Glutamatergic neuron (in vitro differentiated cells): ENCODE results near the gene LAMA2. TPM values are rescaled to one million over a fixed set of nuclear protein-coding genes. Genes with fewer than 3 reads are reported as not detected.

ENCODE experiments used
- DNase-seq: peaks from one replicate; pipeline ENCODE4 v3.0.0; 2022
- H3K27ac Mint-ChIP-seq: one replicate; pipeline ENCODE4 v1.8.0; 2020; ENCODE audit warnings: mild to moderate bottlenecking, mixed read lengths, inconsistent platforms; ENCODE audit not compliant: unreplicated experiment
- H3K27me3 Mint-ChIP-seq: one replicate; pipeline ENCODE4 v1.8.0; 2020; ENCODE audit warnings: mild to moderate bottlenecking, moderate library complexity, mixed read lengths, inconsistent platforms; ENCODE audit not compliant: unreplicated experiment
- H3K36me3 Mint-ChIP-seq: one replicate; pipeline ENCODE4 v1.8.0; 2020; ENCODE audit warnings: mild to moderate bottlenecking, mixed read lengths, inconsistent platforms; ENCODE audit not compliant: unreplicated experiment
- H3K4me1 Mint-ChIP-seq: one replicate; pipeline ENCODE4 v1.8.0; 2020; ENCODE audit warnings: mild to moderate bottlenecking, low read depth, mixed read lengths, inconsistent platforms; ENCODE audit not compliant: unreplicated experiment
- H3K4me3 Mint-ChIP-seq: one replicate; pipeline ENCODE4 v1.8.0; 2020; ENCODE audit warnings: mild to moderate bottlenecking, mixed read lengths, inconsistent platforms; ENCODE audit not compliant: unreplicated experiment
- H3K9me3 Mint-ChIP-seq: one replicate; pipeline ENCODE4 v1.8.0; 2020; ENCODE audit warnings: mild to moderate bottlenecking, moderate library complexity, mixed read lengths, inconsistent platforms; ENCODE audit not compliant: unreplicated experiment
- total RNA-seq: library from RNA; stranded (reverse); fragmentation: NEBNext Ultra II Directional; extraction: Animal tissue kit (Norgen Biotek cat#: 25700); gene quantifications from one replicate; pipeline ENCODE4 v1.2.1, GENCODE V29; 2021; ENCODE audit not compliant: unreplicated experiment
- TF ChIP-seq, protein P1 (sequence below): fragments of 200-600 bp; sonication (generic); IDR thresholded peaks from one replicate; pipeline ENCODE4 v1.5.0; 2021; ENCODE audit not compliant: partially characterized antibody, unreplicated experiment

The LAMA2 gene
- total RNA-seq, 1 donor from 2014 or later, result 2.4 TPM

DNA sequence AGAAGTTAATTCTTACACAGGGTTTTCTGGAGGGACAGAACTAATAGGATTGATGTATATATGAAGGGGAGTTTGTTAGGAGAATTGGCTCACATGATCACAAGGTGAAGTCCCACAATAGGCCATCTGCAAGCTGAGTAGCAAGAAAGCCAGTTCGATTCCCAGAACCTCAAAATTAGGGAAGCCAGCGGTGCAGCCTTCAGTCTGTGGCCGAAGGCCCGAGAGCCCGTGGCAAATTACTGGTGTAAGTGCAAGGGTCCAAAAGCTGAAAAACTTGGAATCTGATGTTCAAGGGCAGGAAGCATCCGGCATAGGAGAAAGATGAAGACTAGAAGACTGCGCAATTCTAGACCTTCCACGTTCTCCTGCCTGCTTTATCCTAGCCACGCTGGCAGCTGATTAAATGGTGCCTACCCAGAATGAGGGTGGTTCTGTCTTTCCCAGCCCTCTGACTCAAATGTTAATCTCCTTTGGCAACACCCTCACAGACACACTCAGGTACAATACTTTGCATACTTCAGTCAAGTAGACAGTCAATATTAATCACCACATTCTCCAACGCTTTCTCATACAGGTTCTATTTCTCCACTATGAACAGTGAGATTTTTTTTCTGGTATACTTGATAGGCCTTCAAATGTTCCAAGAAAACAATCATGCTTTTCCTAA is 357.0 kb downstream of the LAMA2 start:
- DNase-seq, result no peak
- TF ChIP-seq, protein P1, sequence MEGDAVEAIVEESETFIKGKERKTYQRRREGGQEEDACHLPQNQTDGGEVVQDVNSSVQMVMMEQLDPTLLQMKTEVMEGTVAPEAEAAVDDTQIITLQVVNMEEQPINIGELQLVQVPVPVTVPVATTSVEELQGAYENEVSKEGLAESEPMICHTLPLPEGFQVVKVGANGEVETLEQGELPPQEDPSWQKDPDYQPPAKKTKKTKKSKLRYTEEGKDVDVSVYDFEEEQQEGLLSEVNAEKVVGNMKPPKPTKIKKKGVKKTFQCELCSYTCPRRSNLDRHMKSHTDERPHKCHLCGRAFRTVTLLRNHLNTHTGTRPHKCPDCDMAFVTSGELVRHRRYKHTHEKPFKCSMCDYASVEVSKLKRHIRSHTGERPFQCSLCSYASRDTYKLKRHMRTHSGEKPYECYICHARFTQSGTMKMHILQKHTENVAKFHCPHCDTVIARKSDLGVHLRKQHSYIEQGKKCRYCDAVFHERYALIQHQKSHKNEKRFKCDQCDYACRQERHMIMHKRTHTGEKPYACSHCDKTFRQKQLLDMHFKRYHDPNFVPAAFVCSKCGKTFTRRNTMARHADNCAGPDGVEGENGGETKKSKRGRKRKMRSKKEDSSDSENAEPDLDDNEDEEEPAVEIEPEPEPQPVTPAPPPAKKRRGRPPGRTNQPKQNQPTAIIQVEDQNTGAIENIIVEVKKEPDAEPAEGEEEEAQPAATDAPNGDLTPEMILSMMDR, result no peak
- Mint-ChIP-seq H3K9me3 (no peaks in the 10 kb centered on the region), H3K4me1 (no peaks in the 10 kb centered on the region), H3K4me3 (no peak overlapping the region), H3K27ac (no peak overlapping the region), H3K36me3 (no peaks in the 10 kb centered on the region), H3K27me3 (no peaks in the 10 kb centered on the region)

DNA sequence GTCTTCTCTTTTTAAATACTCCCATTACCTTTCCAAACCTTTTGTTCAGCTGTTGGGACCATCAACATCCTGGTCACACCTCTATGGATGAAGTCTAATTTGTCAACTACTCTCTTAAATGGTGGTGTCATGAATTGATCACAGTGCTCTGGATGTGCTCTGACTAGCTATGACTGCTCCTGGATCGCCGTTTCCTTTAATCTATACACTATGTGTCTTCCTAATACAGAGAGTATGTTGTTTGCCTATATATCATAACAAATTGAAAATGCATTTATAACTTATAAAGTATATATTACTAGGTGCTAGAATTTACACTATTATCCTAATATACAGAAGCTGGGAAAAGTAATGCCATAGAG is 357.5 kb downstream of the LAMA2 start:
- Mint-ChIP-seq H3K27ac (no peak overlapping the region), H3K4me1 (no peaks in the 10 kb centered on the region), H3K9me3 (no peaks in the 10 kb centered on the region), H3K27me3 (no peaks in the 10 kb centered on the region), H3K36me3 (no peaks in the 10 kb centered on the region), H3K4me3 (no peak overlapping the region)
- no peak for DNase-seq
- TF ChIP-seq, protein P1, result no peak

DNA sequence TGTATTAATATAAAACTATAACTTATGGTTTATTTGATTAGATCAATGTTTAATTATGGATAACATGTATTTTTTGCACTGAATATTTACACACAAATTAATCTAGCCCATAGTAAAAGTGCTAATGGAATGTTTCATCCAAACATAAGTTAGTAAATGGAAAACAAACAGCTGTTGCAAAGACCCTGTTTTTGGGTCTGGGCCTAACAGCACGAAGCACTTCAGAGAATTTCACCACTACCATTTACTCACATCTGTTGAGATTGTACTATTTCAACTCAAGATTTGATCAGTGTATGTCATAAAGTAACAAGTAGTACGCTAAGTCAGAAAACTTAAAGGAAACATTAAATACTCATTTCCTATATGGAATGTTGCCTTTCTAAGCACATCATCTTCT is 359.6 kb downstream of the LAMA2 start:
- TF ChIP-seq, protein P1, result no peak
- H3K27me3 Mint-ChIP-seq, result peaks cover 2% of the 10 kb centered on the region
- H3K9me3 Mint-ChIP-seq, result no peaks in the 10 kb centered on the region
- no peaks in the 10 kb centered on the region for H3K4me1 Mint-ChIP-seq
- H3K36me3 Mint-ChIP-seq, result no peaks in the 10 kb centered on the region
- no peak overlapping the region for H3K27ac Mint-ChIP-seq
- no peak overlapping the region for H3K4me3 Mint-ChIP-seq
- DNase-seq, result no peak

DNA sequence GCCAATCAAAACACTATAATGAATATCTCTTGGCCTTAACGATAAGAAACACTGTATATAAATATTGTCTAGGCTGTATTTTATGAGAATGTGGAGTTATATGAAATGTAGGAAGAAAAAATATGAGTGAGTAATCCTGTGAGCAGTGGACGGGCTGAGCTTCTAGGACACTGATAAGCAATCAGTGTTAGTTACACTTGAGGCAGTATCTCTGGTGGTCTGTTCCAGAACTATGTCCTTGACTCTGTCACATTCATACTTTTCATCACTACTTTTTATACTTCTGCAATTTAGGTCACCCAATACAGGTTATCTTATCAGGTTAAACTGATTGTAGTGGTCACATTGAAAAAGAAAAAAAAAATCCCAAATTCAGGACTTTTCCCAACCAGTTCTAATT is 360.4 kb downstream of the LAMA2 start:
- H3K4me1 Mint-ChIP-seq, result no peaks in the 10 kb centered on the region
- TF ChIP-seq, protein P1, result no peak
- H3K27ac Mint-ChIP-seq, result no peak overlapping the region
- no peaks in the 10 kb centered on the region for H3K36me3 Mint-ChIP-seq
- H3K4me3 Mint-ChIP-seq, result no peak overlapping the region
- peaks cover 2% of the 10 kb centered on the region for H3K27me3 Mint-ChIP-seq
- DNase-seq, result no peak
- no peaks in the 10 kb centered on the region for H3K9me3 Mint-ChIP-seq

DNA sequence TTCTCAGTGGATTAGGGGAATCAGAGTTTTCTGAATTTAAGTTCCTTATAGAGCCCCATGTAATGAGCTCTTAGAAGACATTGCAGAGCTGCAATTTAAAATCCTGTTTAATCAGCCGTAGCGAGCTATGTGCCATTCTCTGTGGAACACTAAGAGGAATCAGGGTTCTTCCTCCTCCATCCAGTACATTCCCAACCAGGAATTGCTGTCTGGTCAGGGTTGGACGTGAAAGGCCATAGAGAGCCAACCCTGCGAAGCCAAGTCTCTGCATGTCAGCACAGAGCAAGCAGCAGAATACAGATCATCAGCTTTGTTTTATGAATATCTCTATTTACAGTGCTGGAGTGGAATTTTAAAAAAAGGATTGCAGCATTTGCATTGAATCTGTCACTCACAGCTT is 366.0 kb downstream of the LAMA2 start:
- H3K36me3 Mint-ChIP-seq, result no peaks in the 10 kb centered on the region
- H3K9me3 Mint-ChIP-seq, result no peaks in the 10 kb centered on the region
- H3K27ac Mint-ChIP-seq, result no peak overlapping the region
- TF ChIP-seq, protein P1, result no peak
- peaks cover 2% of the 10 kb centered on the region for H3K27me3 Mint-ChIP-seq
- H3K4me3 Mint-ChIP-seq, result no peak overlapping the region
- DNase-seq, result no peak
- peaks cover 4% of the 10 kb centered on the region for H3K4me1 Mint-ChIP-seq
